K562 (cell line): ENCODE results near the gene GLT8D2. TPM values are rescaled to one million over a fixed set of nuclear protein-coding genes. Genes with fewer than 3 reads are reported as not detected.

Source experiments
- ATAC-seq: fragments of 200-7000 bp; cut with Tn5 transposase; 3 replicates; pipeline ENCODE4 v1.9.1; 2020; ENCODE audit warnings: moderate library complexity
- BruUV-seq: library from RNA; stranded (reverse); fragments of 400-500 nt; replicated peaks from 2 replicates; lab custom pipeline; 2021; lab: Mats Ljungman, UMichigan
- CTCF ChIA-PET: fragments of 300-600 bp; formaldehyde crosslinking; extraction: SDS; loops from one replicate; lab custom pipeline; 2021; ENCODE audit warnings: low intra/inter-chr PET ratio; lab: Yijun Ruan, JAX
- POLR2A ChIA-PET: fragments of 300-600, 350-650 bp; sonication (Branson Sonifier 250); formaldehyde crosslinking; extraction: SDS; loops from one replicate; lab custom pipeline; 2021; ENCODE audit warnings: antibody characterized with exemption, inconsistent platforms; lab: Yijun Ruan, JAX
- DNase-seq, 4 experiments: peaks; one replicate each; pipeline versions ENCODE4 v3.0.0 to v3.0.0-alpha.2; 2011 to 2018; ENCODE audit warnings: low spot score in 3 of 4, mixed read lengths in 3 of 4; ENCODE audit errors: extremely low read depth in 1 of 4
- FAIRE-seq: peaks from 2 replicates; lab custom pipeline; 2011; peaks lifted over from hg19 to GRCh38; lab: Jason Lieb, UNC
- H2AFZ ChIP-seq: 2 replicates; pipeline ENCODE4 v1.6.0; 2011; ENCODE audit warnings: low read depth, low read length, control low read depth, inconsistent platforms
- H3K27ac ChIP-seq: fragments of 200-600 bp; 3 replicates; pipeline ENCODE4 v1.8.0; 2011; ENCODE audit warnings: low read depth, mild to moderate bottlenecking, control low read depth, inconsistent platforms, low read length, moderate library complexity, mixed read lengths; ENCODE audit errors: extremely low read depth
- H3K27me3 ChIP-seq, 2 experiments: fragments of 300-600 bp in 1 of 2; 2 replicates in 1 of 2; 3 replicates in 1 of 2; pipeline versions ENCODE4 v1.6.0 to v1.8.0; 2011; ENCODE audit warnings: inconsistent platforms in 2 of 2, low read length in 2 of 2, mild to moderate bottlenecking in 1 of 2, mixed read lengths in 1 of 2, moderate library complexity in 1 of 2; ENCODE audit not compliant: control insufficient read depth in 2 of 2, insufficient read depth in 2 of 2
- H3K36me3 ChIP-seq: fragments of 300-600 bp; 3 replicates; pipeline ENCODE4 v1.8.0; 2011; ENCODE audit warnings: mild to moderate bottlenecking, low read length, inconsistent platforms; ENCODE audit not compliant: control insufficient read depth, insufficient read depth
- H3K4me1 ChIP-seq, 2 experiments: fragments of 200-600 bp in 1 of 2; replicated peaks in 1 of 2; 2 replicates in 1 of 2; 3 replicates in 1 of 2; pipeline versions ENCODE4 v1.5.1 to v1.8.0; 2011; ENCODE audit warnings: inconsistent platforms in 2 of 2, low read length in 2 of 2, mild to moderate bottlenecking in 1 of 2, mixed read lengths in 1 of 2, moderate library complexity in 1 of 2; ENCODE audit not compliant: control insufficient read depth in 2 of 2, insufficient read depth in 2 of 2
- H3K4me2 ChIP-seq: 2 replicates; pipeline ENCODE4 v1.6.1; 2011; ENCODE audit warnings: low read length, control low read depth, inconsistent platforms, mixed read lengths; ENCODE audit not compliant: insufficient read depth
- H3K4me3 ChIP-seq: fragments of 200-600 bp; sonication (generic), shearing (Covaris generic); 2 replicates; pipeline ENCODE4 v1.5.1; 2016; ENCODE audit warnings: control low read depth, inconsistent platforms
- H3K79me2 ChIP-seq: fragments of 200-600 bp; 3 replicates; pipeline ENCODE4 v1.8.0; 2011; ENCODE audit warnings: low read length, inconsistent platforms; ENCODE audit not compliant: control insufficient read depth, insufficient read depth
- H3K9ac ChIP-seq, 2 experiments: 2 replicates each; pipeline versions ENCODE4 v1.6.0 to v1.6.1; 2011; ENCODE audit warnings: low read depth in 2 of 2, low read length in 2 of 2, control low read depth in 1 of 2, inconsistent platforms in 1 of 2, mild to moderate bottlenecking in 1 of 2, mixed read lengths in 1 of 2; ENCODE audit not compliant: insufficient read depth in 1 of 2
- H3K9me1 ChIP-seq: one replicate; pipeline ENCODE4 v1.6.0; 2011; ENCODE audit warnings: inconsistent platforms, mild to moderate bottlenecking, low read length, moderate library complexity; ENCODE audit not compliant: control insufficient read depth, insufficient read depth
- H3K9me3 ChIP-seq: replicated peaks from 2 replicates; pipeline ENCODE4 v1.5.1; 2011; ENCODE audit warnings: low read depth, low read length, inconsistent platforms; ENCODE audit not compliant: control insufficient read depth, insufficient read depth
- H4K20me1 ChIP-seq: replicated peaks from 2 replicates; pipeline ENCODE4 v1.6.1; 2011; ENCODE audit warnings: low read length, inconsistent platforms, mixed read lengths; ENCODE audit not compliant: control insufficient read depth, insufficient read depth
- DACH1 ChIP-seq: fragments of 450-650 bp; IDR thresholded peaks from 2 replicates; pipeline ENCODE4 v1.6.1; 2018; ENCODE audit not compliant: partially characterized antibody
- GTF2F1 ChIP-seq: IDR thresholded peaks from 2 replicates; pipeline ENCODE4 v1.6.1; 2011; ENCODE audit warnings: low read depth, low read length, improper control_type of control experiment
- MAZ ChIP-seq, 2 experiments: fragments of 450-650 bp in 1 of 2; sonication (generic) in 1 of 2; formaldehyde crosslinking; IDR thresholded peaks in 1 of 2; conservative IDR thresholded peaks in 1 of 2; 2 replicates each; pipeline versions ENCODE4 v1.4.0 to v1.5.0; 2020; ENCODE audit warnings: mild to moderate bottlenecking in 1 of 2, missing genetic modification reagents in 1 of 2
- MYBL2 ChIP-seq, 2 experiments: fragments of 450-650 bp in 1 of 2; sonication (generic) in 1 of 2; formaldehyde crosslinking in 1 of 2; IDR thresholded peaks; 2 replicates each; pipeline versions ENCODE4 v1.6.1 to v1.8.1; 2017 to 2022; ENCODE audit warnings: borderline replicate concordance in 1 of 2, inconsistent platforms in 1 of 2, low read depth in 1 of 2, mild to moderate bottlenecking in 1 of 2, missing genetic modification reagents in 1 of 2, moderate library complexity in 1 of 2
- POLR2A ChIP-seq: fragments of 450-650 bp; conservative IDR thresholded peaks from 2 replicates; pipeline ENCODE4 v1.6.1; 2016
- XRCC3 ChIP-seq: fragments of 450-650 bp; IDR thresholded peaks from 2 replicates; pipeline ENCODE4 v1.6.1; 2017; ENCODE audit warnings: mild to moderate bottlenecking, moderate library complexity
- ZNF354B ChIP-seq: fragments of 250-450 bp; sonication (Bioruptor Pico); IDR thresholded peaks from 2 replicates; pipeline ENCODE4 v1.4.0; 2020
- WGBS: fragments of 100-300 bp; shearing (Covaris generic); methylation state at CpG from one replicate; pipeline ENCODE4 v1.1.6; 2016; ENCODE audit warnings: low coverage, mixed read lengths; ENCODE audit not compliant: insufficient coverage; ENCODE audit errors: missing lambda C conversion rate; 5-methylcytosine and 5-hydroxymethylcytosine counted together
- in situ Hi-C: fragments of 300-500 bp; cut with MboI; formaldehyde crosslinking; loops from 4 replicates; pipeline ENCODE4 v1.15.0; 2018; ENCODE audit warnings: inconsistent platforms, mixed read lengths
- intact Hi-C: fragments of 100-400 bp; cut with micrococcal nuclease; formaldehyde crosslinking; loops from 2 replicates; pipeline ENCODE4 v1.14.2; 2022
- polyA plus RNA-seq, 8 experiments: library from polyadenylated mRNA; depleted of rRNA in 4 of 8; stranded (reverse) in 5 of 8; unstranded in 3 of 8; fragments of >200 nt; fragmentation: Nextera tagmentation in 2 of 8; fragmentation: Illumina TruSeq in 1 of 8; extraction: Ambion mirVana in 2 of 8; extraction: Trizol in 1 of 8; gene quantifications; 2 replicates each; pipeline versions ENCODE4 v1.2.1 to v1.2.3, GENCODE V29; 2011 to 2014; ENCODE audit warnings: inconsistent platforms in 1 of 8, missing spikeins in 1 of 8
- total RNA-seq, 7 experiments: library from RNA; depleted of rRNA in 6 of 7; stranded (reverse); fragments of >200 nt in 6 of 7; fragmentation: Illumina TruSeq in 2 of 7; extraction: Trizol in 2 of 7; gene quantifications; 2 replicates each; pipeline versions ENCODE4 v1.2.1 to v1.2.3, GENCODE V29; 2011 to 2021; ENCODE audit warnings: low replicate concordance in 1 of 7
- TF ChIP-seq, protein P1 (sequence below): sonication (generic); formaldehyde crosslinking; IDR thresholded peaks from 2 replicates; pipeline ENCODE4 v1.8.1; 2023; ENCODE audit warnings: mild to moderate bottlenecking, missing genetic modification reagents
- TF ChIP-seq, protein P2 (sequence below): sonication (generic); formaldehyde crosslinking; IDR thresholded peaks from 2 replicates; pipeline ENCODE4 v1.8.1; 2022; ENCODE audit warnings: missing genetic modification reagents
- TF ChIP-seq, protein P3 (sequence below), 3 experiments: IDR thresholded peaks in 2 of 3; conservative IDR thresholded peaks in 1 of 3; 2 replicates each; pipeline ENCODE4 v1.5.1; 2011 to 2012; ENCODE audit warnings: low read length in 3 of 3, mild to moderate bottlenecking in 3 of 3, control low read depth in 2 of 3, improper control_type of control experiment in 1 of 3, inconsistent platforms in 1 of 3, low read depth in 1 of 3, mixed read lengths in 1 of 3, moderate library complexity in 1 of 3; ENCODE audit not compliant: insufficient read depth in 2 of 3
- TF ChIP-seq, protein P4 (sequence below): fragments of 250-450 bp; sonication (Bioruptor Pico); IDR thresholded peaks from 2 replicates; pipeline ENCODE4 v1.5.0; 2020; ENCODE audit warnings: mild to moderate bottlenecking
- TF ChIP-seq, protein P5 (sequence below): fragments of 450-650 bp; IDR thresholded peaks from 2 replicates; pipeline ENCODE4 v1.7.0; 2016; ENCODE audit warnings: borderline replicate concordance

The GLT8D2 gene
- total and polyA plus RNA-seq, 9 of the 15 experiments (the other 6 are each of a cell fraction or from before 2014, with no cell fraction given) = 0.18 to 0.27 (median 0.18) TPM; not detected in 6

DNA sequence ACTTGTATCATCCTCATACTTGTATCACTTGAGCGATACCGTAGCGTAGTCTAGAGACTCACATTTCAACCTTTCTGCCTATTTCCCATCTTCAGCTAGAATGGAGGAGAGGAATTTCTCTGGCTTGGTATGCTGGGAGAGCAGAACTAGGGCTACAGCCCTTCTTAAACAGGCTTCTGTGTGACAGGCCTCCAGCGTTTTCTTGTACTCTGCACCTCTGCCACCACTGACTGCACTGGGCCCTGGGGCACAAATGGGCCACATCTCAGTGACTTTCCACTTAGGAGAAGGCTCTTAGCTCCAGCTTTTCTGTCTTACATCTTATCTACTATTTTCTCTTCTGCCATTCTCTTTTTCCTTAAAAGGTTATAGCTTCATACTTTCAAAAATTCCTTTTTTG lies 41.1 kb upstream of the GLT8D2 start:
- Histone ChIP-seq H4K20me1 (no peaks in the 10 kb centered on the region), H2AFZ (no peak overlapping the region), H3K4me1 (peaks cover 0 to 2% of the 10 kb centered on the region in 2 experiments; a peak in 1 of 5 replicates), H3K9me3 (no peaks in the 10 kb centered on the region), H3K27ac (no peak overlapping the region), H3K4me2 (no peak overlapping the region), H3K27me3 (no peaks in the 10 kb centered on the region), H3K79me2 (no peaks in the 10 kb centered on the region), H3K9ac (no peak overlapping the region), H3K4me3 (no peak overlapping the region), H3K9me1 (no peaks in the 10 kb centered on the region), H3K36me3 (peaks cover 17% of the 10 kb centered on the region; the same call in 2 of the 3 replicates)
- ATAC-seq (no peak), FAIRE-seq (no peak), DNase-seq (no peak)
- POLR2A ChIA-PET = interaction anchor here (0.9 to 1.2 kb wide), 2 partner anchors 9 to 10 kb away, joined by 3 read pairs; no protein-coding TSS in a partner anchor
- CTCF ChIA-PET = no interaction called here
- in situ Hi-C loops = no loop called here
- BruUV-seq = no TSS peak
- intact Hi-C loops = no loop called here
- WGBS = 76% methylated on average over 4 of the region's 4 CpGs
- TF ChIP-seq GTF2F1 (no peak), ZNF354B (CRISPR knock-in tag) (no peak), MAZ (CRISPR knock-in tag; conservative IDR thresholded peaks at IDR 0.05 in 1 of 2, IDR thresholded peaks at IDR 0.05 in 1 of 2) (no peak), MYBL2 (IDR thresholded peaks at IDR 0.05; ENCODE audit: low read depth) (no peak), MYBL2 (CRISPR knock-in tag; IDR thresholded peaks at IDR 0.05; ENCODE audit: borderline replicate concordance) (no peak), POLR2A (no peak), XRCC3 (no peak), DACH1 (no peak)
- TF ChIP-seq, protein P1, sequence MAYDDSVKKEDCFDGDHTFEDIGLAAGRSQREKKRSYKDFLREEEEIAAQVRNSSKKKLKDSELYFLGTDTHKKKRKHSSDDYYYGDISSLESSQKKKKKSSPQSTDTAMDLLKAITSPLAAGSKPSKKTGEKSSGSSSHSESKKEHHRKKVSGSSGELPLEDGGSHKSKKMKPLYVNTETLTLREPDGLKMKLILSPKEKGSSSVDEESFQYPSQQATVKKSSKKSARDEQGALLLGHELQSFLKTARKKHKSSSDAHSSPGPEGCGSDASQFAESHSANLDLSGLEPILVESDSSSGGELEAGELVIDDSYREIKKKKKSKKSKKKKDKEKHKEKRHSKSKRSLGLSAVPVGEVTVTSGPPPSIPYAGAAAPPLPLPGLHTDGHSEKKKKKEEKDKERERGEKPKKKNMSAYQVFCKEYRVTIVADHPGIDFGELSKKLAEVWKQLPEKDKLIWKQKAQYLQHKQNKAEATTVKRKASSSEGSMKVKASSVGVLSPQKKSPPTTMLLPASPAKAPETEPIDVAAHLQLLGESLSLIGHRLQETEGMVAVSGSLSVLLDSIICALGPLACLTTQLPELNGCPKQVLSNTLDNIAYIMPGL (CRISPR knock-in tag) = no peak
- TF ChIP-seq, protein P2, sequence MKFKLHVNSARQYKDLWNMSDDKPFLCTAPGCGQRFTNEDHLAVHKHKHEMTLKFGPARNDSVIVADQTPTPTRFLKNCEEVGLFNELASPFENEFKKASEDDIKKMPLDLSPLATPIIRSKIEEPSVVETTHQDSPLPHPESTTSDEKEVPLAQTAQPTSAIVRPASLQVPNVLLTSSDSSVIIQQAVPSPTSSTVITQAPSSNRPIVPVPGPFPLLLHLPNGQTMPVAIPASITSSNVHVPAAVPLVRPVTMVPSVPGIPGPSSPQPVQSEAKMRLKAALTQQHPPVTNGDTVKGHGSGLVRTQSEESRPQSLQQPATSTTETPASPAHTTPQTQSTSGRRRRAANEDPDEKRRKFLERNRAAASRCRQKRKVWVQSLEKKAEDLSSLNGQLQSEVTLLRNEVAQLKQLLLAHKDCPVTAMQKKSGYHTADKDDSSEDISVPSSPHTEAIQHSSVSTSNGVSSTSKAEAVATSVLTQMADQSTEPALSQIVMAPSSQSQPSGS (CRISPR knock-in tag) = no peak
- TF ChIP-seq, protein P3, sequence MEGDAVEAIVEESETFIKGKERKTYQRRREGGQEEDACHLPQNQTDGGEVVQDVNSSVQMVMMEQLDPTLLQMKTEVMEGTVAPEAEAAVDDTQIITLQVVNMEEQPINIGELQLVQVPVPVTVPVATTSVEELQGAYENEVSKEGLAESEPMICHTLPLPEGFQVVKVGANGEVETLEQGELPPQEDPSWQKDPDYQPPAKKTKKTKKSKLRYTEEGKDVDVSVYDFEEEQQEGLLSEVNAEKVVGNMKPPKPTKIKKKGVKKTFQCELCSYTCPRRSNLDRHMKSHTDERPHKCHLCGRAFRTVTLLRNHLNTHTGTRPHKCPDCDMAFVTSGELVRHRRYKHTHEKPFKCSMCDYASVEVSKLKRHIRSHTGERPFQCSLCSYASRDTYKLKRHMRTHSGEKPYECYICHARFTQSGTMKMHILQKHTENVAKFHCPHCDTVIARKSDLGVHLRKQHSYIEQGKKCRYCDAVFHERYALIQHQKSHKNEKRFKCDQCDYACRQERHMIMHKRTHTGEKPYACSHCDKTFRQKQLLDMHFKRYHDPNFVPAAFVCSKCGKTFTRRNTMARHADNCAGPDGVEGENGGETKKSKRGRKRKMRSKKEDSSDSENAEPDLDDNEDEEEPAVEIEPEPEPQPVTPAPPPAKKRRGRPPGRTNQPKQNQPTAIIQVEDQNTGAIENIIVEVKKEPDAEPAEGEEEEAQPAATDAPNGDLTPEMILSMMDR (IDR thresholded peaks at IDR 0.05 in 2 of 3, conservative IDR thresholded peaks at IDR 0.05 in 1 of 3; ENCODE audit: insufficient read depth in 2 of 3, low read depth in 1 of 3, low read length in 3 of 3) = no peak
- TF ChIP-seq, protein P4, sequence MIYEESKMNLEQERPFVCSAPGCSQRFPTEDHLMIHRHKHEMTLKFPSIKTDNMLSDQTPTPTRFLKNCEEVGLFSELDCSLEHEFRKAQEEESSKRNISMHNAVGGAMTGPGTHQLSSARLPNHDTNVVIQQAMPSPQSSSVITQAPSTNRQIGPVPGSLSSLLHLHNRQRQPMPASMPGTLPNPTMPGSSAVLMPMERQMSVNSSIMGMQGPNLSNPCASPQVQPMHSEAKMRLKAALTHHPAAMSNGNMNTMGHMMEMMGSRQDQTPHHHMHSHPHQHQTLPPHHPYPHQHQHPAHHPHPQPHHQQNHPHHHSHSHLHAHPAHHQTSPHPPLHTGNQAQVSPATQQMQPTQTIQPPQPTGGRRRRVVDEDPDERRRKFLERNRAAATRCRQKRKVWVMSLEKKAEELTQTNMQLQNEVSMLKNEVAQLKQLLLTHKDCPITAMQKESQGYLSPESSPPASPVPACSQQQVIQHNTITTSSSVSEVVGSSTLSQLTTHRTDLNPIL (CRISPR knock-in tag) = no peak
- TF ChIP-seq, protein P5, sequence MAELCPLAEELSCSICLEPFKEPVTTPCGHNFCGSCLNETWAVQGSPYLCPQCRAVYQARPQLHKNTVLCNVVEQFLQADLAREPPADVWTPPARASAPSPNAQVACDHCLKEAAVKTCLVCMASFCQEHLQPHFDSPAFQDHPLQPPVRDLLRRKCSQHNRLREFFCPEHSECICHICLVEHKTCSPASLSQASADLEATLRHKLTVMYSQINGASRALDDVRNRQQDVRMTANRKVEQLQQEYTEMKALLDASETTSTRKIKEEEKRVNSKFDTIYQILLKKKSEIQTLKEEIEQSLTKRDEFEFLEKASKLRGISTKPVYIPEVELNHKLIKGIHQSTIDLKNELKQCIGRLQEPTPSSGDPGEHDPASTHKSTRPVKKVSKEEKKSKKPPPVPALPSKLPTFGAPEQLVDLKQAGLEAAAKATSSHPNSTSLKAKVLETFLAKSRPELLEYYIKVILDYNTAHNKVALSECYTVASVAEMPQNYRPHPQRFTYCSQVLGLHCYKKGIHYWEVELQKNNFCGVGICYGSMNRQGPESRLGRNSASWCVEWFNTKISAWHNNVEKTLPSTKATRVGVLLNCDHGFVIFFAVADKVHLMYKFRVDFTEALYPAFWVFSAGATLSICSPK = no peak
